Subcutaneous abdominal adipose tissue (tissue), 5 donors: ENCODE data around the gene NEDD4.

Source experiments
- H3K27ac ChIP-seq: one replicate; pipeline ENCODE4 v1.7.0; 2013; ENCODE audit warnings: low read depth, mild to moderate bottlenecking, inconsistent platforms, low read length, moderate library complexity
- H3K27me3 ChIP-seq, 5 donors: one replicate each; pipeline ENCODE4 v1.7.0; 2013; ENCODE audit warnings: low read length in 5 of 5, inconsistent platforms in 1 of 5; ENCODE audit not compliant: control insufficient read depth in 5 of 5, insufficient read depth in 4 of 5
- H3K36me3 ChIP-seq, 5 donors: one replicate each; pipeline ENCODE4 v1.7.0; 2013; ENCODE audit warnings: low read length in 5 of 5; ENCODE audit not compliant: control insufficient read depth in 5 of 5, insufficient read depth in 5 of 5
- H3K4me1 ChIP-seq, 5 donors: one replicate each; pipeline ENCODE4 v1.7.0; 2013; ENCODE audit warnings: low read length in 5 of 5, mild to moderate bottlenecking in 3 of 5, moderate library complexity in 1 of 5; ENCODE audit not compliant: control insufficient read depth in 5 of 5, insufficient read depth in 5 of 5
- H3K4me3 ChIP-seq, 5 donors: one replicate each; pipeline ENCODE4 v1.7.0; 2013; ENCODE audit warnings: low read length in 5 of 5, low read depth in 1 of 5
- H3K9ac ChIP-seq, 5 donors: one replicate each; pipeline ENCODE4 v1.7.0; 2013; ENCODE audit warnings: low read length in 5 of 5, mild to moderate bottlenecking in 4 of 5, moderate library complexity in 3 of 5
- H3K9me3 ChIP-seq, 5 donors: one replicate each; pipeline ENCODE4 v1.7.0; 2013; ENCODE audit warnings: low read length in 5 of 5; ENCODE audit not compliant: control insufficient read depth in 5 of 5
- donor health status: healthy.
- donor health status: healthy.
- donor health status: healthy.
- donor health status: healthy.
- donor health status: healthy.

NEDD4 gene

GRCh38 chr15:55991802-55992768 lies 1.3 kb downstream of the NEDD4 start:
- H3K4me3 ChIP-seq, result peak overlapping the region; percentile 4 to 86 (median 80)
- peaks cover 0 to 22% (median 15%) of the 10 kb centered on the region in 5 donors for H3K4me1 ChIP-seq
- no peaks in the 10 kb centered on the region for H3K27me3 ChIP-seq
- peak overlapping the region; percentile 91 for H3K27ac ChIP-seq
- peak overlapping the region; percentile 50 to 77 (median 70) for H3K9ac ChIP-seq
- H3K9me3 ChIP-seq, result no peaks in the 10 kb centered on the region
- no peaks in the 10 kb centered on the region for H3K36me3 ChIP-seq

GRCh38 chr15:55990998-55991397 lies 2.4 kb downstream of the NEDD4 start:
- Histone ChIP-seq H3K9me3 (no peaks in the 10 kb centered on the region), H3K27ac (no peak overlapping the region), H3K27me3 (no peaks in the 10 kb centered on the region), H3K4me3 (no peak overlapping the region), H3K36me3 (no peaks in the 10 kb centered on the region), H3K9ac (no peak overlapping the region), H3K4me1 (peaks cover 0 to 22% (median 15%) of the 10 kb centered on the region in 5 donors)

GRCh38 chr15:55990516-55990915 lies 2.9 kb downstream of the NEDD4 start:
- H3K9ac ChIP-seq, result no peak overlapping the region
- H3K4me3 ChIP-seq, result no peak overlapping the region
- no peak overlapping the region for H3K27ac ChIP-seq
- H3K9me3 ChIP-seq, result no peaks in the 10 kb centered on the region
- H3K27me3 ChIP-seq, result no peaks in the 10 kb centered on the region
- H3K36me3 ChIP-seq, result no peaks in the 10 kb centered on the region
- peaks cover 0 to 22% (median 15%) of the 10 kb centered on the region in 5 donors for H3K4me1 ChIP-seq

GRCh38 chr15:55989383-55989782 lies 4.0 kb downstream of the NEDD4 start:
- H3K27ac ChIP-seq, result no peak overlapping the region
- H3K9ac ChIP-seq, result no peak overlapping the region
- no peak overlapping the region for H3K4me3 ChIP-seq
- no peaks in the 10 kb centered on the region for H3K27me3 ChIP-seq
- H3K36me3 ChIP-seq, result no peaks in the 10 kb centered on the region
- peaks cover 0 to 21% (median 15%) of the 10 kb centered on the region in 5 donors for H3K4me1 ChIP-seq
- no peaks in the 10 kb centered on the region for H3K9me3 ChIP-seq

- H3K36me3 ChIP-seq, result no peaks in the 10 kb centered on the region
- no peaks in the 10 kb centered on the region for H3K27me3 ChIP-seq
- H3K4me3 ChIP-seq, result no peak overlapping the region
- no peak overlapping the region for H3K9ac ChIP-seq
- H3K4me1 ChIP-seq, result no peaks in the 10 kb centered on the region
- H3K27ac ChIP-seq, result no peak overlapping the region
- no peaks in the 10 kb centered on the region for H3K9me3 ChIP-seq
Measured at GRCh38 chr15:55981582-55982249, 11.7 kb downstream of the NEDD4 start.

GRCh38 chr15:55980511-55980910 lies 12.9 kb downstream of the NEDD4 start:
- Histone ChIP-seq H3K4me1 (no peaks in the 10 kb centered on the region), H3K9me3 (no peaks in the 10 kb centered on the region), H3K27ac (no peak overlapping the region)

GRCh38 chr15:55977231-55977630 lies 16.2 kb downstream of the NEDD4 start:
- no peaks in the 10 kb centered on the region for H3K27me3 ChIP-seq
- no peak overlapping the region for H3K27ac ChIP-seq
- H3K9me3 ChIP-seq, result no peaks in the 10 kb centered on the region
- no peaks in the 10 kb centered on the region for H3K36me3 ChIP-seq
- H3K4me1 ChIP-seq, result no peaks in the 10 kb centered on the region
- H3K9ac ChIP-seq, result no peak overlapping the region
- H3K4me3 ChIP-seq, result no peak overlapping the region

More at GRCh38 chr15:55980511-55980910, 12.9 kb downstream of the NEDD4 start:
- Histone ChIP-seq H3K4me3 (no peak overlapping the region), H3K9ac (no peak overlapping the region), H3K36me3 (no peaks in the 10 kb centered on the region), H3K27me3 (no peaks in the 10 kb centered on the region)

GRCh38 chr15:55970286-55970685 lies 23.1 kb downstream of the NEDD4 start:
- no peaks in the 10 kb centered on the region for H3K36me3 ChIP-seq
- no peak overlapping the region for H3K9ac ChIP-seq
- H3K27me3 ChIP-seq, result no peaks in the 10 kb centered on the region
- no peaks in the 10 kb centered on the region for H3K9me3 ChIP-seq
- H3K4me1 ChIP-seq, result no peaks in the 10 kb centered on the region
- H3K27ac ChIP-seq, result no peak overlapping the region
- H3K4me3 ChIP-seq, result no peak overlapping the region

- Histone ChIP-seq H3K4me3 (no peak overlapping the region), H3K27ac (no peak overlapping the region), H3K36me3 (peaks cover 0 to 6% (median 5%) of the 10 kb centered on the region in 5 donors)
Measured at GRCh38 chr15:55969582-55969981, 23.8 kb downstream of the NEDD4 start.

GRCh38 chr15:55968923-55969322 lies 24.5 kb downstream of the NEDD4 start:
- no peaks in the 10 kb centered on the region for H3K27me3 ChIP-seq
- H3K9me3 ChIP-seq, result no peaks in the 10 kb centered on the region
- no peak overlapping the region for H3K4me3 ChIP-seq
- no peaks in the 10 kb centered on the region for H3K4me1 ChIP-seq
- no peak overlapping the region for H3K9ac ChIP-seq
- peaks cover 0 to 6% (median 5%) of the 10 kb centered on the region in 5 donors for H3K36me3 ChIP-seq
- no peak overlapping the region for H3K27ac ChIP-seq

More at GRCh38 chr15:55969582-55969981, 23.8 kb downstream of the NEDD4 start:
- Histone ChIP-seq H3K9me3 (no peaks in the 10 kb centered on the region), H3K4me1 (no peaks in the 10 kb centered on the region), H3K9ac (no peak overlapping the region), H3K27me3 (no peaks in the 10 kb centered on the region)
